Measurements from ENCODE around the gene STK40. TPM values are rescaled to one million over a fixed set of nuclear protein-coding genes. Genes with fewer than 3 reads are reported as not detected.
A peak's percentile ranks its signal among the peaks of the same experiment; 100 is the strongest.

STK40 gene
- total RNA-seq, 6 donors from 2014 or later: 26.2 to 100 (median 69.1) TPM

- TF ChIP-seq EP300 (IDR thresholded peaks at IDR 0.05): no peak
- no peak for TF ChIP-seq POLR2AphosphoS5 (IDR thresholded peaks at IDR 0.05)
- no peak for TF ChIP-seq POLR2A (IDR thresholded peaks at IDR 0.05)
- TF ChIP-seq CTCF (IDR thresholded peaks at IDR 0.05): no peak
- Histone ChIP-seq H3K27me3 (no peaks in the 10 kb centered on the region), H3K4me3 (no peak overlapping the region), H3K36me3 (peaks cover 0 to 39% (median 29%) of the 10 kb centered on the region in 4 donors), H3K9me3 (no peaks in the 10 kb centered on the region), H3K4me1 (peaks cover 23 to 31% (median 24%) of the 10 kb centered on the region in 4 donors), H3K27ac (peak overlapping the region in 1 of 4 donors; percentile 36)
- ATAC-seq (ENCODE audit: low FRiP score in 2 of 2): no peak
- WGBS, 2 donors: 81 to 82% methylated on average over 2 of the region's 2 CpGs
- DNase-seq: no peak
These were observed 3.5 kb upstream of the STK40 start for GRCh38 chr1:36389261-36389660.

GRCh38 chr1:36387141-36387949, 1.6 kb upstream of the STK40 start:
- Histone ChIP-seq H3K27ac (peak overlapping the region; percentile 95 to 100 (median 97)), H3K9me3 (no peaks in the 10 kb centered on the region), H3K4me3 (peak overlapping the region in 2 of 4 donors; percentile 74 to 97), H3K27me3 (no peaks in the 10 kb centered on the region), H3K36me3 (peaks cover 0 to 20% (median 13%) of the 10 kb centered on the region in 4 donors), H3K4me1 (peaks cover 37 to 46% (median 41%) of the 10 kb centered on the region in 4 donors)
- DNase-seq: no peak
- WGBS, 2 donors: 59 to 70% methylated on average over 10 of the region's 10 CpGs
- ATAC-seq (ENCODE audit: low FRiP score in 2 of 2): peak in 1 of 2 donors; percentile 31
- no peak for TF ChIP-seq POLR2AphosphoS5 (IDR thresholded peaks at IDR 0.05)
- no peak for TF ChIP-seq POLR2A (IDR thresholded peaks at IDR 0.05)
- no peak for TF ChIP-seq CTCF (IDR thresholded peaks at IDR 0.05)
- TF ChIP-seq EP300 (IDR thresholded peaks at IDR 0.05): no peak

- H3K9me3 ChIP-seq: no peaks in the 10 kb centered on the region
- peaks cover 0 to 12% (median 11%) of the 10 kb centered on the region in 4 donors for H3K36me3 ChIP-seq
- no peaks in the 10 kb centered on the region for H3K27me3 ChIP-seq
- H3K27ac ChIP-seq: peak overlapping the region; percentile 95 to 100 (median 97)
- DNase-seq: peak; percentile 84 to 99
- TF ChIP-seq CTCF (IDR thresholded peaks at IDR 0.05): peak in 1 of 6 experiments; percentile 6
- TF ChIP-seq POLR2AphosphoS5 (IDR thresholded peaks at IDR 0.05): peak; percentile 98
- peak in 3 of 4 donors; percentile 82 to 94 (median 92) for TF ChIP-seq POLR2A (IDR thresholded peaks at IDR 0.05)
- TF ChIP-seq EP300 (IDR thresholded peaks at IDR 0.05): peak in 2 of 4 donors; percentile 67 to 93
- H3K4me1 ChIP-seq: peaks cover 37 to 48% (median 44%) of the 10 kb centered on the region in 4 donors
- WGBS, 2 donors: 0 to 3% methylated on average over 13 to 14 of the region's 14 CpGs
- peak; percentile 89 to 94 for ATAC-seq (ENCODE audit: low FRiP score in 2 of 2)
- H3K4me3 ChIP-seq: peak overlapping the region; percentile 12 to 97 (median 83)
These were observed 779 bp upstream of the STK40 start for GRCh38 chr1:36386265-36387140.

- DNase-seq (peak; percentile 92 to 93), ATAC-seq (ENCODE audit: low FRiP score in 2 of 2) (no peak)
- peak; percentile 21 to 70 for TF ChIP-seq POLR2AphosphoS5 (IDR thresholded peaks at IDR 0.05)
- TF ChIP-seq CTCF (IDR thresholded peaks at IDR 0.05): no peak
- peak in 2 of 4 donors; percentile 27 to 64 for TF ChIP-seq POLR2A (IDR thresholded peaks at IDR 0.05)
- no peak for TF ChIP-seq EP300 (IDR thresholded peaks at IDR 0.05)
- Histone ChIP-seq H3K4me1 (peaks cover 44 to 62% (median 54%) of the 10 kb centered on the region in 4 donors), H3K36me3 (no peaks in the 10 kb centered on the region), H3K4me3 (peak overlapping the region; percentile 74 to 97 (median 90)), H3K9me3 (no peaks in the 10 kb centered on the region), H3K27me3 (no peaks in the 10 kb centered on the region), H3K27ac (peak overlapping the region; percentile 95 to 100 (median 97))
- WGBS, 2 donors: 0 to 1% methylated on average over 15 to 20 of the region's 25 CpGs
These were observed 948 bp downstream of the STK40 start for GRCh38 chr1:36384542-36385409.

Measured in upper lobe of left lung (tissue), 6 donors.